Measurements from ENCODE around the gene HTRA3.

The HTRA3 gene

DNA sequence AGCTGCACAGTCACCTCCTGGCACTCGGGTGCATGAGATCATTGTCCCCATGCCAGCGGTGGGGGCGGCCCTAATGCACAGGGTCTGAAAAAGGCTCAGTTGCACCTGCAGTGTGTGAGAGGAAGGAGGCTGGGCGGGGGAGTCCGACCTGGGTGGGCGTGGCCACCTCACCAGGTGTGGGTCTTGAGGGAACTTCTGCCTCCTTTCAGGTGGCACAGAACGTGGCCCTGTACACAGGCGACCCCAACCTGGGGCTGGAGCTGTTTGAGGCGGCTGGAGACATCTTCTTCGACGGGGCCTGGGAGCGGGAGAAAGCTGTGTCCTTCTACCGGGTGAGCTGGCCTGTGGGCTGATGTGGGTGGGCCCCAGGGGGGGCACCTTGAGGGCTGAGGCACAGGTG lies 34.3 kb upstream of the HTRA3 start:
- DNase-seq = no peak

DNA sequence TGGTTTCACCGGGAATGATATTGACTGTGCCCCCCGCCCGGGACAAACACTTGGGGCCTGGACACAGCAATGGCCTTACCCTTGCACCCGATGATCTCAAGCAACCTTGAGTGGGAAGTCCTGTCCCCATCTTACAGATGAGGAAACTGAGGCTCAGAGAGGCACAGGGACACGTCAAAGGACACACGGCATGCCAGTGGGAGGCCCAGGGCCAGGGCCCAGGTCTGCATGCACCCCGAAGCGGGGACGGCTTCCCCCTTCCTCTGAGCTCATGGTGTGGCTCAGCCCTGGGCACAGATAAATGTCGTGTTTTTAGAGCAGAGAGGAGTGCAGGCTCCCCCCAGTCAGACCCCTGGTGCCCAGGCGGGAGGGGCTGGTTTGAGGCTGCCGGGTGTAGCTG lies 33.9 kb upstream of the HTRA3 start:
- DNase-seq = no peak

DNA sequence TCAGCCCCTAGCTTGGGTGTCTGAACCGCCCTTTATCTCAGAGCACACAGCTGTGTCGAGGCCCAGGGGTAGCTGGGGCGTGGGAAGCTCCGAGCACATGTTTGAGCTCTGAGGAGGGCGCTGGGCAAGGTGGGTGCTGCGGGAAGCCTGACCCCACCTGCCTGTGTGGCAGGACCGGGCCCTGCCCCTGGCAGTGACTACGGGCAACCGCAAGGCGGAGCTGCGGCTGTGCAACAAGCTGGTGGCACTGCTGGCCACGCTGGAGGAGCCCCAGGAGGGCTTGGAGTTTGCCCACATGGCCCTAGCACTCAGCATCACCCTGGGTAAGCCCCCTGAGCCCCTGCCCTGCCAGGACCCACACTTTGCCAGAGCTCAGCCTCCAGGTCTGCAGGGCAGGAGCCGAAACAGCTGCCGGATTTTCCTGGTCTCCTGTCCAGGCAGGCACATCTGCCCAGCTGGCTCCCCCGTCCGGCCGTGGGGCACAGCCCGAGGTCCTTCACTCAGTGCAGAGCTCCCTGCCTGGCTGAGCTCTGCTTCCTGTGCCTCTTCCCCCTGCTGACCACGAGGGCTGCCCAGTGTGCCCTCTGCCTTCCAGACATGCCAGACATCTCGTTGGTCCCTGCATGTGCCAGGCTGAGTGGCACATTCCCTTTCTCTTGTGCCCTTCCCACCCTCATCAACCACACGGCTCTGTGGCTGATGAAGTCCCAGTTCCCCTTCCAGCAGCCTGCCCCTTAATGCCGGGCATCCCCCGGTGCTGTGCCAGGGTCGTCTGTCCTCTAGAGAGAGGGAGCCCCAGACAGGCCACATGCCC lies 33.2 kb upstream of the HTRA3 start:
- DNase-seq = no peak

DNA sequence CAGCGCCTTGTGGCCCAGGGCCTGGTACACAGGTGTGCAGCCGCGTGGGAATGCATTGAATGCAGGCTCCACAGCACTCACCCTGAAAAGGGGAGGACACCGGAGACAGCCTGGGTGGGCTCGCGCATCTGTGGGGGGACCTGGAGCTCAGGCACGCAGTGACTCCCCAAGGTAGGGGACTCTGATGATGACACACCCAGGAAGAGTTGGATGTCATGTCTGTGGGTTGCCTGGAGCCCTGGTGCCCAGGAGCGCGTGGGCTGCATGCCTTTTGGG lies 32.7 kb upstream of the HTRA3 start:
- DNase-seq = no peak

DNA sequence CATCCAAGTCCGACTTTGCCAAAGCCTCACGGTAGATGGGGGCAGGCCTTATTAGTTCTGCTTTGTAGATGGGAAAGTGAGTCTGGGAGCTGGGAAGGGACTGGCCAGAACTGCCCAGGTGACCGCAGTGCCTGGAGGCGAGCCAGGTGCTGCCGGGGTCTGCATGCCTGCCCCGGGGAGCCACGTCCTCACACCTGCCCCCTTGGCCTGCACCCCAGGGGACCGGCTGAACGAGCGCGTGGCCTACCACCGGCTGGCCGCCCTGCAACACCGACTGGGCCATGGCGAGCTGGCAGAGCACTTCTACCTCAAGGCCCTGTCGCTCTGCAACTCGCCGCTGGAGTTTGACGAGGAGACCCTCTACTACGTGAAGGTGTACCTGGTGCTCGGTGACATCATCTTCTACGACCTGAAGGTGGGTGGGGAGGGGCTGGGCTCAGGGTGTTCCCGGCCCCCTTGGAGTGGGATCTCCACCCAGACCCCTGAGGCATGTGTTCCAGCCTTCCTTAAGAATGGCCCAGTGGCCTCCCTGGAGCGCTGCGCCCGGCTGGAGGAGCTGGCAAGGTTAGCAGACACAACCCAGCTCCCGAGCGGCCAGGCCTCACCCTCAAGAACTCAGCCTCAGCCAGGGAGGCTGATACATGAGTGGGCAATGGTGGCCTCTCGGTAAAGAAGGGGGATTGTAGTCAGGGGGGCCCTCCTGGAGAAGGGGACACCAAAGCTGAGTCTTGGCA lies 32.1 kb upstream of the HTRA3 start:
- DNase-seq = no peak

DNA sequence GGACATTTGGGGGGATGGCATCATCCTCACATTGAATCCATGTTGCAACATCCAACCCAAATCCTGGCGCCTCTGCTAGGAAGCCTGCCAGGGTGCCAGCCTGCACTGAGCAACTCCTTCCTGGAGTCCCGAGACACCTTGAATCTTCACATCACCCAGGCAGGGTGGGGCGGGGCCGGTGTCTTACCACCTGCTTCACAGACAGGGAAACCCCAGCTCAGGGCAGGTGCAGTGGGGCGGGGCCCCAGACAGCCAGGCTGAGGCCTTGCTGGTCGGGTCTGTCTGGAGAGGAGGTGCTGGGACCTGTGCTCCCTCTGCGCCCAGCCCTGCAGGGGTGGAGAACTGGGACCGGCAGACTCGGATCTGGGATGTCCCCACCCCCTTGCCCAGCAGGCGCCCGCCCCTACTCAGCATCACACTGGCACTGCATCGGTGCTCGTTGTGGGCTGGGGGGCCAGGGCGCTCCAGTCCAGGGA lies 31.5 kb upstream of the HTRA3 start:
- no peak for DNase-seq

DNA sequence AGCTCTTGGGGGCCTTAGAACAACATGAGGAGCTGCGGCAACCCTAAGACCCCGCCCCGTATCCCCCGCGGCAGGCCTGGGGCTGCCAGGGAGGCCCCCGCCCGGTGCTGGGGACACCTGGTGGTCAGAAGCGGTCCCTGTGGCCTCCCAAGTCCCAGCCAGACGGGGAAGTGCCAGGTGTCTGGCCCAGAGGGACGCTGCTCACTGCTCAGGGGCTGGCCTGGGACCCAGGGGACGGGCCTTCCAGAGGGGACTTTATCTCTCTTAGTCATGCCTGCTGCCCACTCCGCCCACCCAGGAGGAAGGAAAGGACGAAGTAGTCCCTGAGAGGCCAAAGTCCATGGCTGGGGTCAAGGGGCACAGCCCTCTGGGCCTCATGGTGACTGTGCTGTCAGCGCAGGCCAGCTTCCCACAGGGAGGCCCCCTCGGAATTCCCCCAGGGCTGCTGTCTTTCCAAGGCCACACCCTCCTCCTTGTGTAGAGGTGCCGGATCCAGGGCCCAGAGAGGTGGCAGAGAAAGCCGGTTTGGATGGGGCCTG lies 31.0 kb upstream of the HTRA3 start:
- no peak for DNase-seq

DNA sequence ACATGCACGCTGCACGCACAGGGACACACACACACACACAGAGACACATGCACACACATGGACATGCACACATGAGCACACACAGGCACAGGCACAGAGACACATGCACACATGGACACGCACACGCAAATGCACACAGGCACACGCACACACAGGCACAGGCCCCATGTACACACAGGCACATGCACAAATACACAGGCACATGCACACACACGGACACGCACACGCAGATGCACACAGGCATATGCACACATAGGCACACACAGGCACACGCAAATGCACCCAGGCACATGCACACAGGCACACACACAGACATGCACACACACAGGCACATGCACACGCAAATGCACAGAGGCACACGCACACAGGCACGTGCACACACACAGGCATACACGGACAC lies 30.3 kb upstream of the HTRA3 start:
- no peak for DNase-seq

DNA sequence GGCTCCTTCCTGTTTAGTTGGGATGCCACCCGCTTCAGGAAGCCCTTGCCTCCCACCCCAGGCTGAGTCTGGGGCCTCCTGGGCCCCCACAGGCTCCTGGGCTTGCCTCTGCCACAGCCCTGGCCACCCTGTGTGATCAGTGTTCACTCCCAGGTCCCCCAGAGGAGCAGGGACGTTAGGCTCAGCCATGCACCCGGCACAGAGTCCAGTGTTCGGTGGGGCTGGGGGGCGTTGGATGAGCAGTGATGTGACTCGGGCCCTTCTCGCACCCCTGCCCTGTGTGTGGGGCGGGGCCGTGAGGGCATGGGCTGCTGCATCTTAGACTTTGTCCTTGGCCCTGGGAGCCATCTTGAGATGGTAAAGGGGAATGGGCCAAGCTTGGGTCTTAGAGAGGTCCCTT lies 29.9 kb upstream of the HTRA3 start:
- no peak for DNase-seq

DNA sequence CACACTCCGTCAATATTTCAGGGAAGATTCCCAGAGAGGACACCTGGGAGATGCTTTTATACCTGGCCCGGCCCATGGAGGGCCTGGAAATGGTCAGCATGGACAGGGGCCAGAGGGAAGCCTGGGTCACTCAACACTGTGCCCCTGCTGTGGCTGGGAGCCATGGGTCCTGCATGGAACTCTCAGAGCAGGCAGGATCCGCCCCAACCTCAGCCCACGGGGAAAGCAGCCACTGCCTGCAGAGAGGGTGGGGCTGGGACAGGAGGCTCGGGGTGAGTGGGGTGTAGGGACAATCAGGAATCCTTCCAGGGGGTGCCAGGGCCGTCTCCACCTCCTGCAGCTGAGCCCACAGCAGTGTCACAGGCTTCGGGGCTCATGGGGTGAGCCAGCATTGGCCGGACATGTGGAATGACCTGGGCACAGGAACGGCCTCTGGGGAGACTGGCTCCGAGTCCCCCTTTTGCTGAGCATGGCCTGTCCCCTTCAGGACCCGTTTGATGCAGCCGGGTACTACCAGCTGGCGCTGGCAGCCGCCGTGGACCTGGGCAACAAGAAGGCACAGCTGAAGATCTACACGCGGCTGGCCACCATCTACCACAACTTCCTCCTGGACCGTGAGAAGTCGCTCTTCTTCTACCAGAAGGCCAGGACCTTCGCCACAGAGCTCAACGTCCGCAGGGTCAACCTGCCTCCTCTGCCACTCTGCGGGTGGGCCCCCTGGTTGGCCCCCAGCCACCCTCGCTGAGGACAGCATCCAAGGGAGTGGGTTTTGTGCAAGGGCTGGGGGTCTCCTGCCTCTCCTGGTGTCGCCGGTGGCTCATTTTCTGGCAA lies 29.1 kb upstream of the HTRA3 start:
- DNase-seq = no peak

DNA sequence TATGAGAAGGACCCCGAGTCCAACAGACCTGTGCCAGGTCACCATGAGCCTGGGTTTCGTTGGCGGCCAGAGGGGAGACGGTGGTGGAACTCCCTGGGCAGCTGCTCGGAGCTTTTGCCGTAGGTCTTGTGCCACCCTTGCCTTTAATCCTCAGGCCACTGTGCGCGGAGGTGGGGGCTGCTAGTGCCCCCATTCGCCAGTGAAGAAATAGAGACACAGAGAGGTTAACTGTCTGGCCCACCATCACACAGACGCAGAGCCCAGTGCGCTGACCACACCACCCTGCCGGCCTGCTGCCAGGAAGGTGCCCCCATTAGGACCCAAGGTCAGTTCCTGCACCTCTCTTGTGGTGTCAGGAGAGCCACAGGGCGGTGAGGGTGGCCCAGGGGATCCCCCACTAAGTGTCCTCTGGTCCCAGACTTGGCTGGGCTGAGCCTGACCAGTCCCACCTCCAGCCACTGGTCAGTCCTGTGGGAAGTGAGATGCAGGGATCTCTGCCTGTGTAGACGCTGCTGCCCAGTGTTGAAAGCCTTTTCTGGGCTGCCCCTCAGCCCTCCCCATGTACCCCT lies 28.3 kb upstream of the HTRA3 start:
- no peak for DNase-seq

DNA sequence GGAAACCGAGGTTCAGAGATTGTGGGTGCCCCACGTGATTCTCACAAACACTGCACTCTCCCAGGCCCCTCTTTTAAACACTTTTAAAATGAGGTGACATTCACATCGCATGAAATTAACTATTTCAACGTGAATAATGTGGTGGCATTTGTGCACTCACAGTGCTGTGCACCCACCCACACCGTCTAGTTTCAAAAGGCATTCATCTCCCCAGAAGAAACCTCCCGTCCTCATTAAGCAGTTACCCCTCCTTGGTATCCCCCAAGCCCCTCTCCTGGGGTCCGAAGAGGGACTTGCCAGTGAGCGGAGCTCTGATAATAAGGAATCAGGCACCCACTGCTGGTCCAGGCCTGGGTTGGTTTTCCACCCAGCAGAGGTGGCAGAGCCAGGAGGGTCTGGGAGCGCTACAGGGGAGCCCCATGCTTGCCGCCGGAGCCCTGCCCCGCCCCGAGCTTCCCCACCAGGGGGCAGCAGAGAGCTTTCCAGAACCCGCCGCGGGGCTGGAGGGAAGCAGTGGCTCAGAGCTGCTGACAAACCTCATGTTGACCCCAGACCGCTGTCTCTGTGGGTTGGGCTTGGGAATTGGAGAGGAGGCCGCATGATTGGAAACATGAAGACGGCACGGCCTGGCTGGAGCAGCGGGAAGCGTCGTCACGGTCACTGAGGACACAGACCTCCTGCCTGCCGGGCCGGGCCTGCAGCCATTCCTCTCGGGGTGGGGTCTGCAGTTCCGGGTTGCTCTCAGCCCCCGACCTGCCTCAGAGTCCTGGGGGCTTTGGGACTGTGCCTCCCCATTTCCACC lies 27.5 kb upstream of the HTRA3 start:
- DNase-seq = peak; percentile 50

DNA sequence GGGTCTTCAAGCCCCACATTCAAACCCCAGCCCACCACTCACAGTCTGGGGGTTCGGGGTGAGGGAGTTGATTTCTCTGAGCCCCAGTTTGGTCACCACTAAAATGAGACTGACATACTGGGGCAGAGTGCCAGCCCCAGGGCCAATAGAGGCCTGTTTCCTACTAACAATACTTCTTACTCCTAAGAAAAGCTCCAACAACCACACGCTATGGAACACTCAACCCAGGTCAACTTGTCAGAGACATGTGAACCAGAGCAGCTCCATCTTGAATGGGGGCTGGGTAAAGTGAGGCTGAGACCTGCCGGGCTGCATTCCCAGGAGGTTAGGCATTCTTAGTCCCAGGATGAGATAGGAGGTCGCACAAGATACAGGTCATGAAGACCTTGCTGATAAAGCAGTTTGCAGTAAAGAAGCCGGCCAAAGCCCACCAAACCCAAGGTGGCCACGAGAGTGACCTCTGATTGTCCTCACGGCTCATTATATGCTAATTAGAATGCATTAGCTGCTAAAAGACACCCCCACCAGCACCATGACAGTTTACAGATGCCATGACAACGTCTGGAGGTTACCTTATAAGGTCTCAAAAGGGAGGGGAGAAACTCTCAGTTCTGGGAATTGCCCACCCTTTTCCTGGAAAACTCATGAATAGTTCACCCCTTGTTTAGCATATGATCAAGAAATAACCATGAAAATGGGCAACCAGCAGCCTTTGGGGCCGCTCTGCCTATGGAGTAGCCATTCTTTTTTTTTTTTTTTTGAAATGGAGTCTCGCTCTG lies 26.6 kb upstream of the HTRA3 start:
- no peak for DNase-seq

DNA sequence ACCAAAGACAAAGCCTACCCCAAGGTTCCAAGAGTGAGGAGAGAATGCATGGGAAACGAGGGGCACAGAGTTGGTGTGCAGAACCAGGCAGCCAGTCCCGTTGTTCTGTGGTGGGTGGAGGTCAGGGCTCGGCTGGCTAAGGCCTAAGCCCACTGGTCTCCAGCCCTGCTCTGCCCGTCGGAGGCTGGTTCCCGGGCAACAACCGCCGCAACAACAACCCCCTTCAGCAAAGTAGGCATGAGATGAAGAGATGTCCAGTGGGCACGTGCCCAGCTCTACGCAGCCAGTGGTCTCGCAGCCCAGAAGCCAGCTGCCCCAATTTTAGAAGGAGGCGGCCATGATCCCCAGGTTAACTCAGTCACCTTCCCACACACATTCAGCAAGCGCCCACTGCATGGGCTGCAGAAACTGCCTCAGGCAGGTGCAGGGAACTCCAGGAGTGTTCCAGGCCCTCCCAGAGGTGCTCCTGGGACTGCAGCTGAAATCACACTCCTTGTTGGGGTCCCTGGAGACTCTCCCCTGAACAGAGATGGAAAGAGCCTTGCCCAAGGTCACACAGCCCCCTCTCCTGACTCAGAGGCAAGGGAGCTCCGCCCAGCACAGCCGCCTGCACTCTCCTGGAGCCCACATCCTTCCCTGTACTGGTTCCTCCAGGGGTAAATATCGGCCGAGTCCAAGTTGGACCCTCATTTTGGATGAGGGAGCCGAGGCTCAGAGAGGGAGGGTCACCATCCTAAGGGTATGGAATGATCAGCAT lies 25.4 kb upstream of the HTRA3 start:
- DNase-seq = no peak

DNA sequence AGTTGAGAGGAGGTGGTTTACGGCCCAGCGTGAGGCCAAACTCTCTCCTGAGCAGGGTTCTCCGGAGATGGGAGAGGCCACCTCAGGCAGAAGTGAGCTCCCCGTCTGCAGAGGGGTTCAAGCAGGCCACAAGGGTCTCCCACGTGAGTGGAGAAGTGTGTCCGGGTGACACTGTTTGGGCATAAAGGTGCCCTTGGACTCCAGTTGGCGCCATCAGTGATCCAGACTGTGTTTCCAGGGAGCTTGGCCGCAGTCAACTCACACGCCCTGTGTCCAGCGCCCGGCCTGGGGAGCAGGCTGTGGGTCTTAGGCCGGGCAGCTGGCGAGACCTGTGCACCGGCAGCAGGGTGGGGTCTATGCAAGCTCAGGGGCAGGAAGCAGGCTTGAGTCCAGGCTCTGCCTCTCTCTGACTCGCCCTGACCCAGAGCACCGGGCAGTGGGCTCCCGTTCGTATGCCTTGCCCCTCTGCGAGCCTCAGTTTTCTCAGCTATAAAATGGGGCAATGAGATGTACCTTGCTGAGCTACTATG lies 24.6 kb upstream of the HTRA3 start:
- no peak for DNase-seq

DNA sequence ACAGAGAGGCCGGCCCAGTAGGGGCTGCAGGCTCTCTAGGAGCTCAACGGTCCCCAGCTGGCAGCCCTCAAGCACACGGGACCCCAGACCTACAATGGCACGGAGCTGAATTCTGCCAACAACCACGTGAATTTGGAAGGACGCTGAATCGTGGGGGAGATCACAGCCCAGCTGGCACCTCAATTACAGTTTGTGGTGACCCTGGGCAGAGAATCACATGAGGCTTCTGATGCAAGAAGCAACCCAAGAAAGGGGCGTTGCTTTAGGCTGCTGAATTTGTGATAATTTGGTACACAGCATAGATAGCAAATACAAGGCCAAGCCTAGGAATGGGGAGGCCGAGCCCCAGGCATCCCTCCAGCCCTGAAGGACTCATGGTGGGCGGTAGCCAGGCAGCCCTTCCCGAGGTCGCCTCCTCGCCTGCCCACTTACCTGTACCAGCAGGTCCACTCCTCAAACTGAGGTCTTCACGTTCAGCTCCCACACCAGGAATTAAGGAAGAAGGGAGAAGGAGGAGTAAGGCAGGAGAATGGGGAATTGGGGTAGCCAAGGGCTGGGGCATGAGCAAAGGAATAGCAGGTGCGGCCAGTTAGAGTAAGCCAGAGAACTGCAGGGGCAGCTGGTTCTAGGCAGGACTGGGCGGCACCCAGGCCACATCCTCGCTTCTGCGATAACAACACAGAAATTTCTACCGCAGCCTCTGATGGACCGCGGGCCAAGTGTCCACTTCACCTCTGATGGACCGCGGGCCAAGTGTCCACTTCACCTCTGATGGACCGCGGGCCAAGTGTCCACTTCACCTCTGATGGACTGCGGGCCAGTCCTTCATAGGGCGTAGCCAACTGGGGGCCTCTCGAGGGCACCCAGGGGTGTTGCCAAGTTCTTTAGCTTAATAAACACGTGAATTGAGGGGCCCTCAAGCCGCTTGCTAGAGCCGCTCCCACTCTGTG lies 23.4 kb upstream of the HTRA3 start:
- no peak for DNase-seq

DNA sequence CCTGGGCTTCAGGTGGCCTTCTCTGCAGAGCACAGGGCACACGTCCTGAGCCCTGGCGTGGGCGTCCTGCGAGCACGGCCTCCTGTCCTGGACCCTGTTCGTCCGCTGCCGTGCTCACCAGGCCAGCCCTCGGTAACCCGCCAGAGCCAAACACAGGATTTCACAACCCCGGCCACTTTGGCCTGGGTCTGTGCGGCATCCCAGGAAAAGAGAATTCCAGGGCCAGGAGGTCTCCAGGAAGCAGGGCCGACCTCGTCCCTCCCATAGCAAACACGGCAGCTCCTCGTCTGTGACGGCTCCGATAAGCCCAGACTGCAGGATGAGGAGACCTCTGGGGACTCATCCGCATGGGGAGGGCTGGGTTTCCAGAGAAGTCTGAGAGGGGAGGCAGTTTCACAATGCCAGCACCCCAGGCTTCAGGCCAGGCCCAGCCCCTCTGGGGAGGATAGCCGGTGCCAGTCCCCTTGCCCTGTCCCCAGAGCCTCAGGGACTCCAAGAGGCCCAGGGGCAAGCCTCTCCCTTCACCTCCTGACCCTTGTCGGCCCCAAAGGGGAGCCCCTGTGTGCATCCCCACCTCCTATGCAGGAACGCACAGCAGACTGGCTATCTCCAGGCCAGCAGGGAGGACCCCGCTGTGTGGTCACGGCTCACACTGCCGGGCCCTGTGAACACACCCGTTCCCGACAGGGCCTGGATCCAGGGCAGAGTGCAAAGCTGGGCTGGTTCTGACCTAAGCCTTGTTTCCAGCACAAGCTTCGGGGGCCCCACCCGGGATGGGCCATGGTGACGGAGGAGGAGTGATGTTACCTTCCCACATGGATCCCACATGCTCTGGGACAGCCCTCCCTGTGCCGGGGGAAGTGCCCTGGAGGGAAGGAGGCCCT lies 22.3 kb upstream of the HTRA3 start:
- no peak for DNase-seq

DNA sequence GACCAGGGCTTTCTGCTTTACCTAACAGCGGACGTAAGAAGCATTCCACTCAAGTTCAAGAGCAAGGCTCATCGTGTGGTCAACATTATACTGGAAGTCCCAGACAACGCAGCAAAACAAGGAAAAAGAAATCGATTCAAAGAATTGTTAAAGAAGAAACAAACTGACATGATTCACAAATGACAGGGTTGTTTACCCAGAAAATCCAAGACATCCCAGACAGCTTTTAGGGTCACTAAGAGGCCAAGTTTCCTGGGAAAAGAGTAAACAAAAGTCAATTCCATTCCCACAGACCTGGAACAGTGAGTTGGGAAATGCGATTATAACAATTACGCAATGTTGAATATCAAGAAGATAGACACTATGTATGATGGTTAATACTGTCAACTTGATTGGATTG lies 21.5 kb upstream of the HTRA3 start:
- no peak for DNase-seq
